Measurements from ENCODE around the gene ZMIZ1.
A peak's percentile ranks its signal among the peaks of the same experiment; 100 is the strongest.

ZMIZ1 gene

GRCh38 chr10:79206300-79207095 is 137.7 kb downstream of the ZMIZ1 start:
- H3K27me3 Mint-ChIP-seq, result no peaks in the 10 kb centered on the region
- H3K27ac Mint-ChIP-seq, result no peak overlapping the region
- no peak for ATAC-seq
- no peaks in the 10 kb centered on the region for H3K9me3 Mint-ChIP-seq
- H3K36me3 Mint-ChIP-seq, result peaks cover 6% of the 10 kb centered on the region
- no peak overlapping the region for H3K4me3 Mint-ChIP-seq
- H3K4me1 Mint-ChIP-seq, result peaks cover 8% of the 10 kb centered on the region

DNA sequence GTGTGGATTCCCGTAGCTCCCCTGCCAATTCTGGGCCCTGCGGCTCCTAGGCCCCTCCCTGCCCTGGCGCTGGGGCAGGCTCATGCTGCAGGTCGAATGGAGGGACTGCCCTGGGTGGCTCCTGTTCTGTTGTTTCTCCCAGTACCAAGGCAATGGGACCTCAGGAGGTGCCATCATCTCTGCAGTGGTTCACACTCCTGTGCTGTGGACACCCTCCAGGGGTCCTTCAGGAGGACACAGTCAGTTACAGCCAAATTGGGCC is 138.3 kb downstream of the ZMIZ1 start:
- no peak for ATAC-seq
- Mint-ChIP-seq H3K36me3 (peaks cover 6% of the 10 kb centered on the region), H3K9me3 (no peaks in the 10 kb centered on the region), H3K27ac (no peak overlapping the region), H3K27me3 (no peaks in the 10 kb centered on the region), H3K4me1 (peaks cover 8% of the 10 kb centered on the region), H3K4me3 (no peak overlapping the region)

DNA sequence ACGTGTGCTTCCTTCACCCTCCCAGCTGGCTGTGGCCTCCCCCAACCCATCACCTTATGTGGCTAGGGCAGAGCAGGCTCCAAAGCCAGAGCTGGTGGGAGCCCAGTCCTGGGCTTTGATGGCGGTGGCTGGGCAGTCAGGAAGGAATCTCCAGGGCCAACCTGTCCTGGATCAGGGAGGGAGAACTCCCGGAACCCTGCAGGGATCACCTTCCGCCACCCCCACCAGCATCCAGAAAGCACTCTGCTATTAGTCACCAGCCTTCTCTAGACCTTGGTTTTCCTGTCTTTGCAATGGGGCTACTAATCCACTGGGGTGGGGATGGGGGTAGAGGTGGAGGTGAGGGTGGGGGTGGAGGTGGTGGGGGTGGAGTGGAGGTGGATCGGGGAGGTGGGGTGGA is 139.0 kb downstream of the ZMIZ1 start:
- ATAC-seq, result no peak
- Mint-ChIP-seq H3K4me1 (peaks cover 8% of the 10 kb centered on the region), H3K27me3 (no peaks in the 10 kb centered on the region), H3K9me3 (no peaks in the 10 kb centered on the region), H3K4me3 (no peak overlapping the region), H3K27ac (no peak overlapping the region), H3K36me3 (peaks cover 6% of the 10 kb centered on the region)

- Mint-ChIP-seq H3K4me1 (peaks cover 8% of the 10 kb centered on the region), H3K9me3 (no peaks in the 10 kb centered on the region), H3K27ac (peak overlapping the region; percentile 1), H3K4me3 (no peak overlapping the region), H3K27me3 (no peaks in the 10 kb centered on the region), H3K36me3 (peaks cover 6% of the 10 kb centered on the region)
- ATAC-seq, result no peak
Measured at GRCh38 chr10:79208251-79208983, 139.7 kb downstream of the ZMIZ1 start.

DNA sequence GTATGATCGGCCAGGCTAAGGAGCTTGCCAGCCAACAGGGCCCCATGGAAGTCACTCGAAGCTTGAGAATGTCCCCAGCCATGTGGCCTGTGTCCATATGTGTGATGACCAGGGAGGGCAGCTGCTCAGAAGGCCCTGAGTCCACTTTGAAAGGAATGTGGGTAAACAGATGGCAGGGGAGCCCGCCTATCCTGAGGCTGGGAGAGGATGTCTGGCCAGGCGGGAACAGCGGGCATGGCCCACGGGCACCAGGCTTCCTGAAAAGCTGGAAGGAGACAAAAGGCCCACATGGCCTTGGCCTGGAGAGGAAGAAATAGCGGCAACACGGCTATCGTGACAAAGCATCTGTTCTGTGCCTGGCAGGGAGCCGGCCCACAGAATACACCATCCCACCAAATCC is 140.6 kb downstream of the ZMIZ1 start:
- peak overlapping the region; percentile 1 for H3K27ac Mint-ChIP-seq

DNA sequence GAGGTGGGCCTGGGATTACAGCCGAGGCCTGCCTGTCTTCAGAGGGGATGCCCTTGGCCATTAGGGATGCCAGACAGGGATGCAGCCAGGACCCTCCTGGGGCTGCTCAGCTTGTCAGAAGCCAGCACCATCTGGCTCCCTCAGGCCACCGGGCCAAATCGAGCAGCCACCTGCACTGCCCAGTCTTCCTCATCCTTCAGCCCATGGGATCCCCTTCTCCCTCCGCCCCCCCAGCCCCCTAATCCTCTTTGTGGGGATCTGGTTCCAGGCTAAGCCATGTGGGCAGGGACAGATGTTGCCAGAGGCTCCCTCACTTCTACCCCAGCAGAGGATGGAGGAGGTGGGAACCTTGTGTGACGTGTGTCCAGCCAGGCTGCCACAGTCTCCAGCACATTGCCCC is 141.1 kb downstream of the ZMIZ1 start:
- Mint-ChIP-seq H3K9me3 (no peaks in the 10 kb centered on the region), H3K27ac (no peak overlapping the region), H3K4me3 (no peak overlapping the region), H3K4me1 (peaks cover 8% of the 10 kb centered on the region), H3K36me3 (peaks cover 6% of the 10 kb centered on the region), H3K27me3 (no peaks in the 10 kb centered on the region)
- ATAC-seq, result no peak

More for the DNA sequence above, 140.6 kb downstream of the ZMIZ1 start:
- Mint-ChIP-seq H3K4me3 (no peak overlapping the region), H3K4me1 (peaks cover 8% of the 10 kb centered on the region), H3K36me3 (peaks cover 6% of the 10 kb centered on the region), H3K9me3 (no peaks in the 10 kb centered on the region), H3K27me3 (no peaks in the 10 kb centered on the region)
- ATAC-seq, result no peak

DNA sequence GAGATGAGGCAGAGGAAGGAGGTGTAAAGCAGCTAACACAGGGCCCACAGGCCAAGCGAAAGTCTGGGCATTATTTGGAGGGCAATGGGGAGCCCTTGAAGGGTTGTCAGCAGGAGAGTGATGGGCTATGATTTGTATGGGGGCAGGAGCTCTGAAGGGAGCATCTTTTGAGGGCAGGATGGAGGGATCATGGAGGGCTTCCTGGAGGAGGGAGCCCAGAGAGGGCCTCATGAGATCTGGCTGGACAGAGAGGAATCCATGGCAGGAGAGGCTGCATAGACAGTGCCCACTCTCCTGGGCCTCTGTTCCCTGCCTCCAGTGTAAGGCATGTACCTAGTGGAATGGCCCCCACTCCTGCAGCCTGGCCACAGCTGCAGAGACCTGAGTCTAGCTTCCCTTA is 141.9 kb downstream of the ZMIZ1 start:
- Mint-ChIP-seq H3K4me1 (peaks cover 8% of the 10 kb centered on the region), H3K27ac (no peak overlapping the region), H3K27me3 (no peaks in the 10 kb centered on the region), H3K36me3 (peaks cover 6% of the 10 kb centered on the region), H3K4me3 (no peak overlapping the region), H3K9me3 (no peaks in the 10 kb centered on the region)
- no peak for ATAC-seq

GRCh38 chr10:79211616-79212015 is 142.8 kb downstream of the ZMIZ1 start:
- no peaks in the 10 kb centered on the region for H3K27me3 Mint-ChIP-seq
- H3K27ac Mint-ChIP-seq, result no peak overlapping the region
- peaks cover 8% of the 10 kb centered on the region for H3K4me1 Mint-ChIP-seq
- ATAC-seq, result no peak
- no peaks in the 10 kb centered on the region for H3K9me3 Mint-ChIP-seq
- H3K36me3 Mint-ChIP-seq, result peaks cover 6% of the 10 kb centered on the region
- H3K4me3 Mint-ChIP-seq, result no peak overlapping the region

DNA sequence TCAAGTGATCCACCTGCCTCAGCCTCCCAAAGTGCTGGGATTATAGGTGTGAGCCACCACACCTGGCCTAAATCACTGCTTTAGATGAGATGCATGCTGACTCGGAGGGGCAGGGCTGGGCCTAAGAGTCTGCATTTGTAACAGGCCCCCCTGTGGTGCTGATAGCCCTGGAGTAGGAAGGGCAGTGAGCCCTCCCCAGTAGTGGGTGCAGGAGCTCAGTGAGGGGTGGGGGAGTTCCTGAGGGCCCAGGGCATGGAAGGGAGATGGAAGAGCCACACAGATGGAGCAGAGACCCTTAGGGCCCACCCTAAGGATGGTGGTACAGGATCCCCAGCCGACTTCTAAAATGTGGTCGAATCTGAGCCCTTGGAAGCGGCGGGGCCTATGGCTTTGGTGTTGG is 146.8 kb downstream of the ZMIZ1 start:
- H3K36me3 Mint-ChIP-seq, result no peaks in the 10 kb centered on the region
- H3K27me3 Mint-ChIP-seq, result no peaks in the 10 kb centered on the region
- no peaks in the 10 kb centered on the region for H3K9me3 Mint-ChIP-seq
- ATAC-seq, result no peak
- no peaks in the 10 kb centered on the region for H3K4me1 Mint-ChIP-seq
- no peak overlapping the region for H3K27ac Mint-ChIP-seq
- no peak overlapping the region for H3K4me3 Mint-ChIP-seq

DNA sequence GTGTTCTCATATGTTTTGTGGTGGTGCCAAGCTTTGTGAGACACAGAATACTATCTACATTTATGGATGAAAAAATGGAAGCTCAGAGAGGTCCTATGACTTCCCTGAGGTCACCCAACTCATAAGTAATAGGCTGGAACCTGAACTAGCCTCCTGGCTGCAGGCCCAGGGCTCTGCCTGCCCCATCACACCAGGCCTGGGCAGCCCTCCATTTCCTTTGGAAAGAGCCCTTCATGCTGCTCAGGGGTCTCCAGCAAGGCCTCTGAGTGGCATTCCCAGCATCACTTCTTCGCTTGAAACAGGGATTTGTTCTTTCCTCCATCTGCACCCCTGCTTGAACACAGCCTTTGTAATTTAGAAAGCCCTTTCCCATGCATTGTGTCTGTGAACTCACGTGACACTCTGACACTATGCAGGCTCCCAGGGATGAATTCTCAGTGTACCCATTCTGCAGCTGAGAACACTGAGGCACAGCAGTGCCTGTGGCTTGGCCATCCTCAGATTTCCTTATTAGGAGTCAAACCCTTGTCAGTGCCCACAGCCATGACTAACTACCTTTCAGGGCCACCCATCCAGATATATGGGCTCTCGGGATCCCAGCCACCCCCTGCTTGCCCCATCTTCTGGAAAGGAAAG is 150.7 kb downstream of the ZMIZ1 start:
- Mint-ChIP-seq H3K27ac (no peak overlapping the region), H3K4me1 (no peaks in the 10 kb centered on the region), H3K9me3 (no peaks in the 10 kb centered on the region), H3K27me3 (no peaks in the 10 kb centered on the region), H3K4me3 (no peak overlapping the region), H3K36me3 (no peaks in the 10 kb centered on the region)
- no peak for ATAC-seq

GRCh38 chr10:79220307-79220706 is 151.5 kb downstream of the ZMIZ1 start:
- no peak overlapping the region for H3K4me3 Mint-ChIP-seq
- peak; percentile 21 for ATAC-seq
- H3K27ac Mint-ChIP-seq, result no peak overlapping the region
- no peaks in the 10 kb centered on the region for H3K27me3 Mint-ChIP-seq
- H3K9me3 Mint-ChIP-seq, result no peaks in the 10 kb centered on the region
- H3K4me1 Mint-ChIP-seq, result no peaks in the 10 kb centered on the region
- H3K36me3 Mint-ChIP-seq, result no peaks in the 10 kb centered on the region

DNA sequence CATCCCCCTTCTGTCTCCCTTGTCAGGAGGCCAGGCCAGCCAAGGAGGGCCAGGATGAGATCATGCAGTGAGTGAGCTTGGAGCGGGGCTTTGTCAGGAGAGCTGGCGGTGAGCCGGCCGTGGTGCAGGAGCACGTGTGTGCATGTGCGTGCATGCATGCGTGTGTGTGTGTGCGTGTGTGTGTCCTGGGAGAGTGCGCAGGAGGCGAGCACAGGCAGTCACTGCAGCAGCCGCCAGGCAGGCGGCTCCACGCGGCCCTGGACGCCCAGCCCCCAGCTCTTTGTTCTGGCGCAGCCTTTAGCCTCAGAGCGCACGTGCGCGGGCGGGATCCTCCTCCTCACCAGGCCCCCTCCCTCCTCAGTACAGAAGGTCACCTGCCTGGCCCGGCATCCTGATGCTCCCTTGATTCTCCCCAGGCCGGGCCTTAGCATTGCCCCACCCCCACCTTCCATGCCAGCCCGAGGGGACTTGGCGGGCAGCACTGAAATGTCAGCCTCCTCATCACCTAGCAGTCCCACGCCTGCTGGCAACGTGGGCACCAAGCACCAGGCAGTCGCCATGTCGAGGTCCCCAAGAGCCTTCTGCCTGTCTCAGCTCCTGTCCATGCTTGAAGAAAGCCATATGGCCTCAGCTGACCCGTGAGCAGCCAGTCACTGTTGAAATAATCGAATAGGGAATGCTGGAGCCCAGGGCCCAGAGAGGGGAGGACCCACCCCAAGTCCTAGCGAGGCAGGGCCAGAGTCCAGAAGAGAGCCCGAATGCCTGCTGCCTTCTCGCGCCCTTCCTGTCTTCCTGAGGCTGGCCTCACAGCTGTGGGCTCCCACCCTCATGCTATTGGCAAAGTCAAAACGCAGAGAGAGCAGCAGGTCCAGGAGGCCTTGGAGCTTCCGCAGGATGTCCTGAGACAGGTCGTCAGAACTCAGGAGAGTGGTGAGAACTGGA is 152.6 kb downstream of the ZMIZ1 start:
- Mint-ChIP-seq H3K4me3 (no peak overlapping the region), H3K4me1 (no peaks in the 10 kb centered on the region), H3K27ac (no peak overlapping the region), H3K36me3 (no peaks in the 10 kb centered on the region), H3K9me3 (no peaks in the 10 kb centered on the region), H3K27me3 (no peaks in the 10 kb centered on the region)
- no peak for ATAC-seq

DNA sequence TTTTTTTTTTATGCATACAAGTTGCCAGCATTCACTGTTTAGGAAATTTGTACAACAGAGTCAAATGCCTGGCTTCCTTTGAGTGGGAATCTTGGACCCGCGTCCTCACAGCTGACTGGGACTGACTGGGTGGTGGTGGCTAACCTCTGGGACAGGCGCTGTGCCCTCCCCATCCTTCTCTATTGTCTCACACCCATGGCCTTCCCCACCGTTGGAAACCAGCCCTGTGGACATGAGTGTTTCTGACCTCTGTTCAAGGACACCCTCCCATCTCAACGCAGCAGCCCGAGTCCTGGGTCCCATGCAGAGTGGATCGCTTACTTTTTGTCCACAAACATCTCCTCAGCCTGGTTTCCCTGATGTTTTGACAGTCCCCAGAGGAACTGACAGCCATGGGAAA is 153.4 kb downstream of the ZMIZ1 start:
- Mint-ChIP-seq H3K27ac (no peak overlapping the region), H3K27me3 (no peaks in the 10 kb centered on the region), H3K9me3 (no peaks in the 10 kb centered on the region), H3K4me1 (no peaks in the 10 kb centered on the region), H3K36me3 (no peaks in the 10 kb centered on the region), H3K4me3 (no peak overlapping the region)
- no peak for ATAC-seq

- ATAC-seq, result no peak
- no peak overlapping the region for H3K4me3 Mint-ChIP-seq
- no peaks in the 10 kb centered on the region for H3K9me3 Mint-ChIP-seq
- H3K36me3 Mint-ChIP-seq, result no peaks in the 10 kb centered on the region
- H3K4me1 Mint-ChIP-seq, result peaks cover 8% of the 10 kb centered on the region
- H3K27me3 Mint-ChIP-seq, result no peaks in the 10 kb centered on the region
- peak overlapping the region; percentile 31 for H3K27ac Mint-ChIP-seq
Measured at GRCh38 chr10:79223091-79224048, 154.6 kb downstream of the ZMIZ1 start.

Data from stimulated activated memory B cell treated with anti-CD40 and anti-IgM and Interleukin-4, amounts not matched to agents 10 μg/mL and 1 μg/mL and 100 μg/mL, for 72 hours (primary cell).